K562 (cell line): ENCODE measurements around the gene THADA. TPM values are rescaled to one million over a fixed set of nuclear protein-coding genes. Genes with fewer than 3 reads are reported as not detected.

Experiments used
- ATAC-seq: fragments of 200-7000 bp; cut with Tn5 transposase; 3 replicates; pipeline ENCODE4 v1.9.1; 2020; ENCODE audit warnings: moderate library complexity
- BruUV-seq: library from RNA; stranded (reverse); fragments of 400-500 nt; replicated peaks from 2 replicates; lab custom pipeline; 2021; lab: Mats Ljungman, UMichigan
- CTCF ChIA-PET: fragments of 300-600 bp; formaldehyde crosslinking; extraction: SDS; loops from one replicate; lab custom pipeline; 2021; ENCODE audit warnings: low intra/inter-chr PET ratio; lab: Yijun Ruan, JAX
- POLR2A ChIA-PET: fragments of 300-600, 350-650 bp; sonication (Branson Sonifier 250); formaldehyde crosslinking; extraction: SDS; loops from one replicate; lab custom pipeline; 2021; ENCODE audit warnings: antibody characterized with exemption, inconsistent platforms; lab: Yijun Ruan, JAX
- DNase-seq, 4 experiments: peaks; one replicate each; pipeline versions ENCODE4 v3.0.0 to v3.0.0-alpha.2; 2011 to 2018; ENCODE audit warnings: low spot score in 3 of 4, mixed read lengths in 3 of 4; ENCODE audit errors: extremely low read depth in 1 of 4
- FAIRE-seq: peaks from 2 replicates; lab custom pipeline; 2011; peaks lifted over from hg19 to GRCh38; lab: Jason Lieb, UNC
- H2AFZ ChIP-seq: 2 replicates; pipeline ENCODE4 v1.6.0; 2011; ENCODE audit warnings: low read depth, low read length, control low read depth, inconsistent platforms
- H3K27ac ChIP-seq: fragments of 200-600 bp; 3 replicates; pipeline ENCODE4 v1.8.0; 2011; ENCODE audit warnings: low read depth, mild to moderate bottlenecking, control low read depth, inconsistent platforms, low read length, moderate library complexity, mixed read lengths; ENCODE audit errors: extremely low read depth
- H3K27me3 ChIP-seq, 2 experiments: fragments of 300-600 bp in 1 of 2; 2 replicates in 1 of 2; 3 replicates in 1 of 2; pipeline versions ENCODE4 v1.6.0 to v1.8.0; 2011; ENCODE audit warnings: inconsistent platforms in 2 of 2, low read length in 2 of 2, mild to moderate bottlenecking in 1 of 2, mixed read lengths in 1 of 2, moderate library complexity in 1 of 2; ENCODE audit not compliant: control insufficient read depth in 2 of 2, insufficient read depth in 2 of 2
- H3K36me3 ChIP-seq: fragments of 300-600 bp; 3 replicates; pipeline ENCODE4 v1.8.0; 2011; ENCODE audit warnings: mild to moderate bottlenecking, low read length, inconsistent platforms; ENCODE audit not compliant: control insufficient read depth, insufficient read depth
- H3K4me1 ChIP-seq, 2 experiments: fragments of 200-600 bp in 1 of 2; replicated peaks in 1 of 2; 2 replicates in 1 of 2; 3 replicates in 1 of 2; pipeline versions ENCODE4 v1.5.1 to v1.8.0; 2011; ENCODE audit warnings: inconsistent platforms in 2 of 2, low read length in 2 of 2, mild to moderate bottlenecking in 1 of 2, mixed read lengths in 1 of 2, moderate library complexity in 1 of 2; ENCODE audit not compliant: control insufficient read depth in 2 of 2, insufficient read depth in 2 of 2
- H3K4me2 ChIP-seq: 2 replicates; pipeline ENCODE4 v1.6.1; 2011; ENCODE audit warnings: low read length, control low read depth, inconsistent platforms, mixed read lengths; ENCODE audit not compliant: insufficient read depth
- H3K4me3 ChIP-seq: fragments of 200-600 bp; sonication (generic), shearing (Covaris generic); 2 replicates; pipeline ENCODE4 v1.5.1; 2016; ENCODE audit warnings: control low read depth, inconsistent platforms
- H3K79me2 ChIP-seq: fragments of 200-600 bp; 3 replicates; pipeline ENCODE4 v1.8.0; 2011; ENCODE audit warnings: low read length, inconsistent platforms; ENCODE audit not compliant: control insufficient read depth, insufficient read depth
- H3K9ac ChIP-seq, 2 experiments: 2 replicates each; pipeline versions ENCODE4 v1.6.0 to v1.6.1; 2011; ENCODE audit warnings: low read depth in 2 of 2, low read length in 2 of 2, control low read depth in 1 of 2, inconsistent platforms in 1 of 2, mild to moderate bottlenecking in 1 of 2, mixed read lengths in 1 of 2; ENCODE audit not compliant: insufficient read depth in 1 of 2
- H3K9me1 ChIP-seq: one replicate; pipeline ENCODE4 v1.6.0; 2011; ENCODE audit warnings: inconsistent platforms, mild to moderate bottlenecking, low read length, moderate library complexity; ENCODE audit not compliant: control insufficient read depth, insufficient read depth
- H3K9me3 ChIP-seq: replicated peaks from 2 replicates; pipeline ENCODE4 v1.5.1; 2011; ENCODE audit warnings: low read depth, low read length, inconsistent platforms; ENCODE audit not compliant: control insufficient read depth, insufficient read depth
- H4K20me1 ChIP-seq: replicated peaks from 2 replicates; pipeline ENCODE4 v1.6.1; 2011; ENCODE audit warnings: low read length, inconsistent platforms, mixed read lengths; ENCODE audit not compliant: control insufficient read depth, insufficient read depth
- C11orf30 ChIP-seq: fragments of 450-650 bp; IDR thresholded peaks from 2 replicates; pipeline ENCODE4 v1.6.1; 2016; ENCODE audit warnings: low read depth, mild to moderate bottlenecking
- CBX3 ChIP-seq, 2 experiments: IDR thresholded peaks; 1 replicate in 1 of 2; 2 replicates in 1 of 2; pipeline ENCODE4 v1.6.1; 2012; ENCODE audit warnings: inconsistent platforms in 2 of 2, low read length in 2 of 2, borderline replicate concordance in 1 of 2, control low read depth in 1 of 2
- MAFG ChIP-seq: fragments of 450-650 bp; conservative IDR thresholded peaks from 2 replicates; pipeline ENCODE4 v1.6.1; 2016; ENCODE audit warnings: missing genetic modification characterization, missing compliant biosample characterization
- NR4A1 ChIP-seq, 2 experiments: fragments of 250-450 bp in 1 of 2; fragments of 450-650 bp in 1 of 2; sonication (Bioruptor Pico) in 1 of 2; IDR thresholded peaks; 2 replicates each; pipeline versions ENCODE4 v1.4.0 to v1.6.1; 2016 to 2020; ENCODE audit warnings: mild to moderate bottlenecking in 2 of 2, missing compliant biosample characterization in 1 of 2, missing genetic modification characterization in 1 of 2, moderate library complexity in 1 of 2
- PCBP2 ChIP-seq: fragments of 200-400 bp; formaldehyde crosslinking; IDR thresholded peaks from 2 replicates; pipeline ENCODE4 v1.6.1; 2018; ENCODE audit warnings: low read length, low read depth, mild to moderate bottlenecking, moderate library complexity; ENCODE audit not compliant: poor library complexity, severe bottlenecking
- ZNF316 ChIP-seq: fragments of 450-650 bp; IDR thresholded peaks from 2 replicates; pipeline ENCODE4 v1.6.1; 2016
- WGBS: fragments of 100-300 bp; shearing (Covaris generic); methylation state at CpG from one replicate; pipeline ENCODE4 v1.1.6; 2016; ENCODE audit warnings: low coverage, mixed read lengths; ENCODE audit not compliant: insufficient coverage; ENCODE audit errors: missing lambda C conversion rate; 5-methylcytosine and 5-hydroxymethylcytosine counted together
- in situ Hi-C: fragments of 300-500 bp; cut with MboI; formaldehyde crosslinking; loops from 4 replicates; pipeline ENCODE4 v1.15.0; 2018; ENCODE audit warnings: inconsistent platforms, mixed read lengths
- intact Hi-C: fragments of 100-400 bp; cut with micrococcal nuclease; formaldehyde crosslinking; loops from 2 replicates; pipeline ENCODE4 v1.14.2; 2022
- polyA plus RNA-seq, 8 experiments: library from polyadenylated mRNA; depleted of rRNA in 4 of 8; stranded (reverse) in 5 of 8; unstranded in 3 of 8; fragments of >200 nt; fragmentation: Nextera tagmentation in 2 of 8; fragmentation: Illumina TruSeq in 1 of 8; extraction: Ambion mirVana in 2 of 8; extraction: Trizol in 1 of 8; gene quantifications; 2 replicates each; pipeline versions ENCODE4 v1.2.1 to v1.2.3, GENCODE V29; 2011 to 2014; ENCODE audit warnings: inconsistent platforms in 1 of 8, missing spikeins in 1 of 8
- total RNA-seq, 7 experiments: library from RNA; depleted of rRNA in 6 of 7; stranded (reverse); fragments of >200 nt in 6 of 7; fragmentation: Illumina TruSeq in 2 of 7; extraction: Trizol in 2 of 7; gene quantifications; 2 replicates each; pipeline versions ENCODE4 v1.2.1 to v1.2.3, GENCODE V29; 2011 to 2021; ENCODE audit warnings: low replicate concordance in 1 of 7

The THADA gene
- total and polyA plus RNA-seq, 9 of the 15 experiments (the other 6 are each of a cell fraction or from before 2014, with no cell fraction given), result 17.8 to 34.7 (median 31.9) TPM

GRCh38 chr2:43563679-43564078 lies 32.2 kb downstream of the THADA start:
- no peaks in the 10 kb centered on the region for H3K79me2 ChIP-seq
- H3K4me1 ChIP-seq, result no peaks in the 10 kb centered on the region
- H3K9ac ChIP-seq, result no peak overlapping the region
- H3K27me3 ChIP-seq, result no peaks in the 10 kb centered on the region
- H3K36me3 ChIP-seq, result peaks cover 37% of the 10 kb centered on the region; the same call in 2 of the 3 replicates
- ChIA-PET CTCF (no interaction called here), POLR2A (no interaction called here)
- H4K20me1 ChIP-seq, result no peaks in the 10 kb centered on the region
- no peak overlapping the region for H3K27ac ChIP-seq
- no TSS peak for BruUV-seq
- H3K9me3 ChIP-seq, result no peaks in the 10 kb centered on the region
- DNase-seq (no peak), ATAC-seq (no peak), FAIRE-seq (peak; percentile 23)
- no peak overlapping the region for H3K4me2 ChIP-seq
- H2AFZ ChIP-seq, result no peak overlapping the region
- in situ Hi-C loops, result no loop called here
- intact Hi-C loops, result no loop called here
- 85% methylated on average over 2 of the region's 2 CpGs for WGBS
- no peak overlapping the region for H3K4me3 ChIP-seq
- TF ChIP-seq CBX3 (IDR thresholded peaks at IDR 0.05; ENCODE audit: borderline replicate concordance in 1 of 2, low read length in 2 of 2) (no peak), PCBP2 (no peak), ZNF316 (0 out of 2 replicates have a peak, but pooled peaks have one; percentile 4)
- H3K9me1 ChIP-seq, result no peaks in the 10 kb centered on the region

- Histone ChIP-seq H3K79me2 (no peaks in the 10 kb centered on the region), H3K4me2 (no peak overlapping the region), H4K20me1 (no peaks in the 10 kb centered on the region), H3K4me3 (no peak overlapping the region), H3K9me1 (no peaks in the 10 kb centered on the region), H2AFZ (no peak overlapping the region), H3K4me1 (no peaks in the 10 kb centered on the region), H3K9ac (no peak overlapping the region), H3K9me3 (no peaks in the 10 kb centered on the region), H3K27me3 (no peaks in the 10 kb centered on the region), H3K36me3 (peaks cover 49% of the 10 kb centered on the region; the same call in 2 of the 3 replicates), H3K27ac (no peak overlapping the region)
- 76% methylated on average over 2 of the region's 2 CpGs for WGBS
- ATAC-seq (no peak), DNase-seq (no peak), FAIRE-seq (no peak)
- CTCF ChIA-PET, result no interaction called here
- TF ChIP-seq MAFG (tag) (peak; percentile 28; the same call in 1 of the 2 replicates), ZNF316 (peak; percentile 59), NR4A1 (CRISPR knock-in tag; IDR thresholded peaks at IDR 0.05) (no peak), NR4A1 (tag; IDR thresholded peaks at IDR 0.05) (no peak), C11orf30 (0 out of 2 replicates have a peak, but pooled peaks have one; percentile 31)
- in situ Hi-C loops, result no loop called here
- intact Hi-C loops, result no loop called here
- POLR2A ChIA-PET, result no interaction called here
- BruUV-seq, result no TSS peak
Observed at GRCh38 chr2:43560231-43560547, 35.6 kb downstream of the THADA start.
